GM23338 (cell line): ENCODE measurements around the gene NPEPL1. TPM values are rescaled to one million over a fixed set of nuclear protein-coding genes. Genes with fewer than 3 reads are reported as not detected.

Source experiments
- ATAC-seq: fragments of 200-7000 bp; cut with Tn5 transposase; 3 replicates; pipeline ENCODE4 v1.9.1; 2020
- DNase-seq: peaks from one replicate; pipeline ENCODE4 v3.0.0-alpha.2; 2015; ENCODE audit warnings: low spot score
- H2AFZ ChIP-seq: fragments of 200-600 bp; sonication (generic); 2 replicates; pipeline ENCODE4 v1.8.0; 2016; ENCODE audit warnings: antibody characterized with exemption, mild to moderate bottlenecking, moderate library complexity
- H3F3A ChIP-seq: fragments of 200-600 bp; sonication (generic); replicated peaks from 2 replicates; pipeline ENCODE4 v1.8.0; 2017; ENCODE audit warnings: antibody characterized with exemption, mixed run types, low read depth
- H3K27ac ChIP-seq: fragments of 200-600 bp; sonication (generic); 2 replicates; pipeline ENCODE4 v1.6.1; 2016; ENCODE audit warnings: low read depth
- H3K27me3 ChIP-seq: fragments of 200-600 bp; sonication (generic); 2 replicates; pipeline ENCODE4 v1.8.0; 2016; ENCODE audit warnings: mild to moderate bottlenecking, mixed run types, moderate library complexity; ENCODE audit not compliant: insufficient read depth
- H3K36me3 ChIP-seq: fragments of 200-600 bp; sonication (generic); 2 replicates; pipeline ENCODE4 v1.8.0; 2016; ENCODE audit warnings: mild to moderate bottlenecking; ENCODE audit not compliant: insufficient read depth
- H3K4me1 ChIP-seq: fragments of 200-600 bp; sonication (generic); 2 replicates; pipeline ENCODE4 v1.8.0; 2016; ENCODE audit warnings: mild to moderate bottlenecking, moderate library complexity; ENCODE audit not compliant: insufficient read depth
- H3K4me2 ChIP-seq: fragments of 200-600 bp; sonication (generic); 2 replicates; pipeline ENCODE4 v1.7.1; 2017; ENCODE audit warnings: mixed run types
- H3K4me3 ChIP-seq: fragments of 200-600 bp; sonication (generic); 2 replicates; pipeline ENCODE4 v1.6.1; 2016; ENCODE audit warnings: mixed run types
- H3K79me2 ChIP-seq: fragments of 200-600 bp; sonication (generic); replicated peaks from 2 replicates; pipeline ENCODE4 v1.8.0; 2017; ENCODE audit warnings: mild to moderate bottlenecking; ENCODE audit not compliant: insufficient read depth
- H3K9me2 ChIP-seq: fragments of 200-600 bp; sonication (generic); 2 replicates; pipeline ENCODE4 v1.8.0; 2017; ENCODE audit not compliant: insufficient read depth
- H4K20me1 ChIP-seq: fragments of 200-600 bp; sonication (generic); replicated peaks from 2 replicates; pipeline ENCODE4 v1.8.0; 2017; ENCODE audit warnings: mild to moderate bottlenecking; ENCODE audit not compliant: insufficient read depth
- H3K27ac Mint-ChIP-seq: 2 replicates; pipeline ENCODE4 v1.8.0; 2020; ENCODE audit warnings: inconsistent platforms, mild to moderate bottlenecking, moderate library complexity, mixed read lengths
- H3K27me3 Mint-ChIP-seq: 3 replicates; pipeline ENCODE4 v1.8.0; 2022; ENCODE audit warnings: low read depth, mild to moderate bottlenecking, moderate library complexity, mixed read lengths, inconsistent platforms; ENCODE audit not compliant: insufficient read depth, poor library complexity
- H3K36me3 Mint-ChIP-seq: 3 replicates; pipeline ENCODE4 v1.8.0; 2021; ENCODE audit warnings: low read depth, mild to moderate bottlenecking, inconsistent platforms, moderate library complexity, mixed read lengths
- H3K4me1 Mint-ChIP-seq: 3 replicates; pipeline ENCODE4 v1.8.0; 2020; ENCODE audit warnings: mild to moderate bottlenecking, inconsistent platforms, mixed read lengths
- H3K4me3 Mint-ChIP-seq: 3 replicates; pipeline ENCODE4 v1.8.0; 2021; ENCODE audit warnings: moderate library complexity, mild to moderate bottlenecking, inconsistent platforms, mixed read lengths
- H3K9me3 Mint-ChIP-seq: 3 replicates; pipeline ENCODE4 v1.8.0; 2020; ENCODE audit warnings: moderate library complexity, mild to moderate bottlenecking, inconsistent platforms, mixed read lengths
- CTCF ChIP-seq, 2 experiments: fragments of 200-600 bp in 1 of 2; sonication (generic) in 1 of 2; conservative IDR thresholded peaks; 2 replicates each; pipeline versions ENCODE4 v1.5.1 to v1.6.1; 2016 to 2017; ENCODE audit warnings: antibody characterized with exemption in 2 of 2, low read depth in 2 of 2, mild to moderate bottlenecking in 2 of 2, moderate library complexity in 1 of 2
- ETS1 ChIP-seq: IDR thresholded peaks from 2 replicates; pipeline ENCODE4 v1.6.1; 2016; ENCODE audit warnings: antibody characterized with exemption
- EZH2 ChIP-seq: fragments of 200-600 bp; sonication (generic); IDR thresholded peaks from one replicate; pipeline ENCODE4 v1.8.0; 2017; ENCODE audit warnings: antibody characterized with exemption, mild to moderate bottlenecking, low read depth; ENCODE audit not compliant: unreplicated experiment
- EZH2phosphoT487 ChIP-seq: fragments of 200-600 bp; sonication (generic); IDR thresholded peaks from one replicate; pipeline ENCODE4 v1.8.1; 2018; ENCODE audit warnings: antibody characterized with exemption; ENCODE audit not compliant: unreplicated experiment
- NANOG ChIP-seq: IDR thresholded peaks from 2 replicates; pipeline ENCODE4 v1.6.1; 2016; ENCODE audit warnings: antibody characterized with exemption, borderline replicate concordance
- ZNF462 ChIP-seq: fragments of 250-450 bp; sonication (Bioruptor Pico); IDR thresholded peaks from 2 replicates; pipeline ENCODE4 v1.5.0; 2020; ENCODE audit warnings: mild to moderate bottlenecking, moderate library complexity
- polyA plus RNA-seq: library from polyadenylated mRNA; unstranded; fragments of >200 nt; fragmentation: Nextera tagmentation; extraction: Ambion mirVana; gene quantifications from 2 replicates; pipeline ENCODE4 v1.2.1, GENCODE V29; 2016
- total RNA-seq: library from RNA; depleted of rRNA; stranded (reverse); fragments of >200 nt; shearing (Covaris generic); gene quantifications from 2 replicates; pipeline ENCODE4 v1.2.3, GENCODE V29; 2014

NPEPL1 gene
- total and polyA plus RNA-seq, 2 experiments from 2014 or later = 23.5 to 30.0 TPM

- Histone ChIP-seq H3K4me1 (no peaks in the 10 kb centered on the region), H3K36me3 (no peaks in the 10 kb centered on the region), H4K20me1 (no peaks in the 10 kb centered on the region; the same call in 1 of the 2 replicates), H3K27me3 (no peaks in the 10 kb centered on the region), H3F3A (no peaks in the 10 kb centered on the region), H3K9me2 (no peaks in the 10 kb centered on the region), H3K4me3 (no peak overlapping the region), H3K27ac (no peak overlapping the region), H3K79me2 (no peaks in the 10 kb centered on the region), H2AFZ (no peak overlapping the region), H3K4me2 (no peak overlapping the region)
- ATAC-seq (no peak), DNase-seq (no peak)
- Mint-ChIP-seq H3K4me3 (no peak overlapping the region), H3K27me3 (peaks cover 10% of the 10 kb centered on the region), H3K27ac (no peak overlapping the region), H3K36me3 (peaks cover 6% of the 10 kb centered on the region; the same call in 2 of the 3 replicates), H3K9me3 (no peaks in the 10 kb centered on the region), H3K4me1 (peaks cover 6% of the 10 kb centered on the region; the same call in 1 of the 3 replicates)
- no peak for TF ChIP-seq ETS1
- no peak for TF ChIP-seq EZH2phosphoT487
- no peak for TF ChIP-seq ZNF462 (CRISPR knock-in tag)
- TF ChIP-seq CTCF (conservative IDR thresholded peaks at IDR 0.05; ENCODE audit: low read depth in 2 of 2) = no peak
- no peak for TF ChIP-seq NANOG
- TF ChIP-seq EZH2 = no peak
Observed at GRCh38 chr20:58712806-58713731, 20.5 kb downstream of the NPEPL1 start.
